GM23338 (cell line): ENCODE results near the gene DYTN. TPM values are rescaled to one million over a fixed set of nuclear protein-coding genes. Genes with fewer than 3 reads are reported as not detected.

Experiments used
- ATAC-seq: fragments of 200-7000 bp; cut with Tn5 transposase; 3 replicates; pipeline ENCODE4 v1.9.1; 2020
- DNase-seq: peaks from one replicate; pipeline ENCODE4 v3.0.0-alpha.2; 2015; ENCODE audit warnings: low spot score
- H2AFZ ChIP-seq: fragments of 200-600 bp; sonication (generic); 2 replicates; pipeline ENCODE4 v1.8.0; 2016; ENCODE audit warnings: antibody characterized with exemption, mild to moderate bottlenecking, moderate library complexity
- H3F3A ChIP-seq: fragments of 200-600 bp; sonication (generic); replicated peaks from 2 replicates; pipeline ENCODE4 v1.8.0; 2017; ENCODE audit warnings: antibody characterized with exemption, mixed run types, low read depth
- H3K27ac ChIP-seq: fragments of 200-600 bp; sonication (generic); 2 replicates; pipeline ENCODE4 v1.6.1; 2016; ENCODE audit warnings: low read depth
- H3K27me3 ChIP-seq: fragments of 200-600 bp; sonication (generic); 2 replicates; pipeline ENCODE4 v1.8.0; 2016; ENCODE audit warnings: mild to moderate bottlenecking, mixed run types, moderate library complexity; ENCODE audit not compliant: insufficient read depth
- H3K36me3 ChIP-seq: fragments of 200-600 bp; sonication (generic); 2 replicates; pipeline ENCODE4 v1.8.0; 2016; ENCODE audit warnings: mild to moderate bottlenecking; ENCODE audit not compliant: insufficient read depth
- H3K4me1 ChIP-seq: fragments of 200-600 bp; sonication (generic); 2 replicates; pipeline ENCODE4 v1.8.0; 2016; ENCODE audit warnings: mild to moderate bottlenecking, moderate library complexity; ENCODE audit not compliant: insufficient read depth
- H3K4me2 ChIP-seq: fragments of 200-600 bp; sonication (generic); 2 replicates; pipeline ENCODE4 v1.7.1; 2017; ENCODE audit warnings: mixed run types
- H3K4me3 ChIP-seq: fragments of 200-600 bp; sonication (generic); 2 replicates; pipeline ENCODE4 v1.6.1; 2016; ENCODE audit warnings: mixed run types
- H3K79me2 ChIP-seq: fragments of 200-600 bp; sonication (generic); replicated peaks from 2 replicates; pipeline ENCODE4 v1.8.0; 2017; ENCODE audit warnings: mild to moderate bottlenecking; ENCODE audit not compliant: insufficient read depth
- H3K9me2 ChIP-seq: fragments of 200-600 bp; sonication (generic); 2 replicates; pipeline ENCODE4 v1.8.0; 2017; ENCODE audit not compliant: insufficient read depth
- H4K20me1 ChIP-seq: fragments of 200-600 bp; sonication (generic); replicated peaks from 2 replicates; pipeline ENCODE4 v1.8.0; 2017; ENCODE audit warnings: mild to moderate bottlenecking; ENCODE audit not compliant: insufficient read depth
- H3K27ac Mint-ChIP-seq: 2 replicates; pipeline ENCODE4 v1.8.0; 2020; ENCODE audit warnings: inconsistent platforms, mild to moderate bottlenecking, moderate library complexity, mixed read lengths
- H3K27me3 Mint-ChIP-seq: 3 replicates; pipeline ENCODE4 v1.8.0; 2022; ENCODE audit warnings: low read depth, mild to moderate bottlenecking, moderate library complexity, mixed read lengths, inconsistent platforms; ENCODE audit not compliant: insufficient read depth, poor library complexity
- H3K36me3 Mint-ChIP-seq: 3 replicates; pipeline ENCODE4 v1.8.0; 2021; ENCODE audit warnings: low read depth, mild to moderate bottlenecking, inconsistent platforms, moderate library complexity, mixed read lengths
- H3K4me1 Mint-ChIP-seq: 3 replicates; pipeline ENCODE4 v1.8.0; 2020; ENCODE audit warnings: mild to moderate bottlenecking, inconsistent platforms, mixed read lengths
- H3K4me3 Mint-ChIP-seq: 3 replicates; pipeline ENCODE4 v1.8.0; 2021; ENCODE audit warnings: moderate library complexity, mild to moderate bottlenecking, inconsistent platforms, mixed read lengths
- H3K9me3 Mint-ChIP-seq: 3 replicates; pipeline ENCODE4 v1.8.0; 2020; ENCODE audit warnings: moderate library complexity, mild to moderate bottlenecking, inconsistent platforms, mixed read lengths
- CREB1 ChIP-seq: fragments of 250-450 bp; sonication (Bioruptor Pico); IDR thresholded peaks from 2 replicates; pipeline ENCODE4 v1.5.0; 2020; ENCODE audit warnings: low read depth, mild to moderate bottlenecking, moderate library complexity
- ETS1 ChIP-seq: IDR thresholded peaks from 2 replicates; pipeline ENCODE4 v1.6.1; 2016; ENCODE audit warnings: antibody characterized with exemption
- EZH2 ChIP-seq: fragments of 200-600 bp; sonication (generic); IDR thresholded peaks from one replicate; pipeline ENCODE4 v1.8.0; 2017; ENCODE audit warnings: antibody characterized with exemption, mild to moderate bottlenecking, low read depth; ENCODE audit not compliant: unreplicated experiment
- EZH2phosphoT487 ChIP-seq: fragments of 200-600 bp; sonication (generic); IDR thresholded peaks from one replicate; pipeline ENCODE4 v1.8.1; 2018; ENCODE audit warnings: antibody characterized with exemption; ENCODE audit not compliant: unreplicated experiment
- JUNB ChIP-seq: IDR thresholded peaks from one replicate; pipeline ENCODE4 v1.6.1; 2016; ENCODE audit warnings: antibody characterized with exemption; ENCODE audit not compliant: unreplicated experiment
- NANOG ChIP-seq: IDR thresholded peaks from 2 replicates; pipeline ENCODE4 v1.6.1; 2016; ENCODE audit warnings: antibody characterized with exemption, borderline replicate concordance
- POLR2AphosphoS5 ChIP-seq: IDR thresholded peaks from 2 replicates; pipeline ENCODE4 v1.6.1; 2016; ENCODE audit warnings: antibody characterized with exemption, low read depth
- STAT1 ChIP-seq: IDR thresholded peaks from one replicate; pipeline ENCODE4 v1.6.1; 2016; ENCODE audit warnings: antibody characterized with exemption; ENCODE audit not compliant: unreplicated experiment
- ZNF114 ChIP-seq: fragments of 250-450 bp; sonication (Bioruptor Pico); IDR thresholded peaks from 2 replicates; pipeline ENCODE4 v1.5.0; 2020; ENCODE audit warnings: mild to moderate bottlenecking, moderate library complexity
- ZNF331 ChIP-seq: fragments of 250-450 bp; sonication (Bioruptor Pico); IDR thresholded peaks from 2 replicates; pipeline ENCODE4 v1.5.0; 2020; ENCODE audit warnings: low read depth, mild to moderate bottlenecking, moderate library complexity
- polyA plus RNA-seq: library from polyadenylated mRNA; unstranded; fragments of >200 nt; fragmentation: Nextera tagmentation; extraction: Ambion mirVana; gene quantifications from 2 replicates; pipeline ENCODE4 v1.2.1, GENCODE V29; 2016
- total RNA-seq: library from RNA; depleted of rRNA; stranded (reverse); fragments of >200 nt; shearing (Covaris generic); gene quantifications from 2 replicates; pipeline ENCODE4 v1.2.3, GENCODE V29; 2014
- TF ChIP-seq, protein P1 (sequence below), 2 experiments: fragments of 200-600 bp in 1 of 2; sonication (generic) in 1 of 2; conservative IDR thresholded peaks; 2 replicates each; pipeline versions ENCODE4 v1.5.1 to v1.6.1; 2016 to 2017; ENCODE audit warnings: antibody characterized with exemption in 2 of 2, low read depth in 2 of 2, mild to moderate bottlenecking in 2 of 2, moderate library complexity in 1 of 2
- TF ChIP-seq, protein P2 (sequence below): IDR thresholded peaks from one replicate; pipeline ENCODE4 v1.6.1; 2018; ENCODE audit warnings: antibody characterized with exemption; ENCODE audit not compliant: unreplicated experiment
- TF ChIP-seq, protein P3 (sequence below): fragments of 250-450 bp; sonication (Bioruptor Pico); IDR thresholded peaks from 2 replicates; pipeline ENCODE4 v1.5.0; 2020; ENCODE audit warnings: mild to moderate bottlenecking, moderate library complexity

Gene DYTN
- total and polyA plus RNA-seq, 2 experiments from 2014 or later: not detected

GRCh38 chr2:206727287-206727686 lies 9.1 kb upstream of the DYTN start:
- H3K4me3 Mint-ChIP-seq: no peak overlapping the region
- TF ChIP-seq POLR2AphosphoS5: no peak
- TF ChIP-seq, protein P1, sequence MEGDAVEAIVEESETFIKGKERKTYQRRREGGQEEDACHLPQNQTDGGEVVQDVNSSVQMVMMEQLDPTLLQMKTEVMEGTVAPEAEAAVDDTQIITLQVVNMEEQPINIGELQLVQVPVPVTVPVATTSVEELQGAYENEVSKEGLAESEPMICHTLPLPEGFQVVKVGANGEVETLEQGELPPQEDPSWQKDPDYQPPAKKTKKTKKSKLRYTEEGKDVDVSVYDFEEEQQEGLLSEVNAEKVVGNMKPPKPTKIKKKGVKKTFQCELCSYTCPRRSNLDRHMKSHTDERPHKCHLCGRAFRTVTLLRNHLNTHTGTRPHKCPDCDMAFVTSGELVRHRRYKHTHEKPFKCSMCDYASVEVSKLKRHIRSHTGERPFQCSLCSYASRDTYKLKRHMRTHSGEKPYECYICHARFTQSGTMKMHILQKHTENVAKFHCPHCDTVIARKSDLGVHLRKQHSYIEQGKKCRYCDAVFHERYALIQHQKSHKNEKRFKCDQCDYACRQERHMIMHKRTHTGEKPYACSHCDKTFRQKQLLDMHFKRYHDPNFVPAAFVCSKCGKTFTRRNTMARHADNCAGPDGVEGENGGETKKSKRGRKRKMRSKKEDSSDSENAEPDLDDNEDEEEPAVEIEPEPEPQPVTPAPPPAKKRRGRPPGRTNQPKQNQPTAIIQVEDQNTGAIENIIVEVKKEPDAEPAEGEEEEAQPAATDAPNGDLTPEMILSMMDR (conservative IDR thresholded peaks at IDR 0.05; ENCODE audit: low read depth in 2 of 2): no peak
- no peak for TF ChIP-seq JUNB
- TF ChIP-seq, protein P2, sequence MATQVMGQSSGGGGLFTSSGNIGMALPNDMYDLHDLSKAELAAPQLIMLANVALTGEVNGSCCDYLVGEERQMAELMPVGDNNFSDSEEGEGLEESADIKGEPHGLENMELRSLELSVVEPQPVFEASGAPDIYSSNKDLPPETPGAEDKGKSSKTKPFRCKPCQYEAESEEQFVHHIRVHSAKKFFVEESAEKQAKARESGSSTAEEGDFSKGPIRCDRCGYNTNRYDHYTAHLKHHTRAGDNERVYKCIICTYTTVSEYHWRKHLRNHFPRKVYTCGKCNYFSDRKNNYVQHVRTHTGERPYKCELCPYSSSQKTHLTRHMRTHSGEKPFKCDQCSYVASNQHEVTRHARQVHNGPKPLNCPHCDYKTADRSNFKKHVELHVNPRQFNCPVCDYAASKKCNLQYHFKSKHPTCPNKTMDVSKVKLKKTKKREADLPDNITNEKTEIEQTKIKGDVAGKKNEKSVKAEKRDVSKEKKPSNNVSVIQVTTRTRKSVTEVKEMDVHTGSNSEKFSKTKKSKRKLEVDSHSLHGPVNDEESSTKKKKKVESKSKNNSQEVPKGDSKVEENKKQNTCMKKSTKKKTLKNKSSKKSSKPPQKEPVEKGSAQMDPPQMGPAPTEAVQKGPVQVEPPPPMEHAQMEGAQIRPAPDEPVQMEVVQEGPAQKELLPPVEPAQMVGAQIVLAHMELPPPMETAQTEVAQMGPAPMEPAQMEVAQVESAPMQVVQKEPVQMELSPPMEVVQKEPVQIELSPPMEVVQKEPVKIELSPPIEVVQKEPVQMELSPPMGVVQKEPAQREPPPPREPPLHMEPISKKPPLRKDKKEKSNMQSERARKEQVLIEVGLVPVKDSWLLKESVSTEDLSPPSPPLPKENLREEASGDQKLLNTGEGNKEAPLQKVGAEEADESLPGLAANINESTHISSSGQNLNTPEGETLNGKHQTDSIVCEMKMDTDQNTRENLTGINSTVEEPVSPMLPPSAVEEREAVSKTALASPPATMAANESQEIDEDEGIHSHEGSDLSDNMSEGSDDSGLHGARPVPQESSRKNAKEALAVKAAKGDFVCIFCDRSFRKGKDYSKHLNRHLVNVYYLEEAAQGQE: no peak
- TF ChIP-seq, protein P3, sequence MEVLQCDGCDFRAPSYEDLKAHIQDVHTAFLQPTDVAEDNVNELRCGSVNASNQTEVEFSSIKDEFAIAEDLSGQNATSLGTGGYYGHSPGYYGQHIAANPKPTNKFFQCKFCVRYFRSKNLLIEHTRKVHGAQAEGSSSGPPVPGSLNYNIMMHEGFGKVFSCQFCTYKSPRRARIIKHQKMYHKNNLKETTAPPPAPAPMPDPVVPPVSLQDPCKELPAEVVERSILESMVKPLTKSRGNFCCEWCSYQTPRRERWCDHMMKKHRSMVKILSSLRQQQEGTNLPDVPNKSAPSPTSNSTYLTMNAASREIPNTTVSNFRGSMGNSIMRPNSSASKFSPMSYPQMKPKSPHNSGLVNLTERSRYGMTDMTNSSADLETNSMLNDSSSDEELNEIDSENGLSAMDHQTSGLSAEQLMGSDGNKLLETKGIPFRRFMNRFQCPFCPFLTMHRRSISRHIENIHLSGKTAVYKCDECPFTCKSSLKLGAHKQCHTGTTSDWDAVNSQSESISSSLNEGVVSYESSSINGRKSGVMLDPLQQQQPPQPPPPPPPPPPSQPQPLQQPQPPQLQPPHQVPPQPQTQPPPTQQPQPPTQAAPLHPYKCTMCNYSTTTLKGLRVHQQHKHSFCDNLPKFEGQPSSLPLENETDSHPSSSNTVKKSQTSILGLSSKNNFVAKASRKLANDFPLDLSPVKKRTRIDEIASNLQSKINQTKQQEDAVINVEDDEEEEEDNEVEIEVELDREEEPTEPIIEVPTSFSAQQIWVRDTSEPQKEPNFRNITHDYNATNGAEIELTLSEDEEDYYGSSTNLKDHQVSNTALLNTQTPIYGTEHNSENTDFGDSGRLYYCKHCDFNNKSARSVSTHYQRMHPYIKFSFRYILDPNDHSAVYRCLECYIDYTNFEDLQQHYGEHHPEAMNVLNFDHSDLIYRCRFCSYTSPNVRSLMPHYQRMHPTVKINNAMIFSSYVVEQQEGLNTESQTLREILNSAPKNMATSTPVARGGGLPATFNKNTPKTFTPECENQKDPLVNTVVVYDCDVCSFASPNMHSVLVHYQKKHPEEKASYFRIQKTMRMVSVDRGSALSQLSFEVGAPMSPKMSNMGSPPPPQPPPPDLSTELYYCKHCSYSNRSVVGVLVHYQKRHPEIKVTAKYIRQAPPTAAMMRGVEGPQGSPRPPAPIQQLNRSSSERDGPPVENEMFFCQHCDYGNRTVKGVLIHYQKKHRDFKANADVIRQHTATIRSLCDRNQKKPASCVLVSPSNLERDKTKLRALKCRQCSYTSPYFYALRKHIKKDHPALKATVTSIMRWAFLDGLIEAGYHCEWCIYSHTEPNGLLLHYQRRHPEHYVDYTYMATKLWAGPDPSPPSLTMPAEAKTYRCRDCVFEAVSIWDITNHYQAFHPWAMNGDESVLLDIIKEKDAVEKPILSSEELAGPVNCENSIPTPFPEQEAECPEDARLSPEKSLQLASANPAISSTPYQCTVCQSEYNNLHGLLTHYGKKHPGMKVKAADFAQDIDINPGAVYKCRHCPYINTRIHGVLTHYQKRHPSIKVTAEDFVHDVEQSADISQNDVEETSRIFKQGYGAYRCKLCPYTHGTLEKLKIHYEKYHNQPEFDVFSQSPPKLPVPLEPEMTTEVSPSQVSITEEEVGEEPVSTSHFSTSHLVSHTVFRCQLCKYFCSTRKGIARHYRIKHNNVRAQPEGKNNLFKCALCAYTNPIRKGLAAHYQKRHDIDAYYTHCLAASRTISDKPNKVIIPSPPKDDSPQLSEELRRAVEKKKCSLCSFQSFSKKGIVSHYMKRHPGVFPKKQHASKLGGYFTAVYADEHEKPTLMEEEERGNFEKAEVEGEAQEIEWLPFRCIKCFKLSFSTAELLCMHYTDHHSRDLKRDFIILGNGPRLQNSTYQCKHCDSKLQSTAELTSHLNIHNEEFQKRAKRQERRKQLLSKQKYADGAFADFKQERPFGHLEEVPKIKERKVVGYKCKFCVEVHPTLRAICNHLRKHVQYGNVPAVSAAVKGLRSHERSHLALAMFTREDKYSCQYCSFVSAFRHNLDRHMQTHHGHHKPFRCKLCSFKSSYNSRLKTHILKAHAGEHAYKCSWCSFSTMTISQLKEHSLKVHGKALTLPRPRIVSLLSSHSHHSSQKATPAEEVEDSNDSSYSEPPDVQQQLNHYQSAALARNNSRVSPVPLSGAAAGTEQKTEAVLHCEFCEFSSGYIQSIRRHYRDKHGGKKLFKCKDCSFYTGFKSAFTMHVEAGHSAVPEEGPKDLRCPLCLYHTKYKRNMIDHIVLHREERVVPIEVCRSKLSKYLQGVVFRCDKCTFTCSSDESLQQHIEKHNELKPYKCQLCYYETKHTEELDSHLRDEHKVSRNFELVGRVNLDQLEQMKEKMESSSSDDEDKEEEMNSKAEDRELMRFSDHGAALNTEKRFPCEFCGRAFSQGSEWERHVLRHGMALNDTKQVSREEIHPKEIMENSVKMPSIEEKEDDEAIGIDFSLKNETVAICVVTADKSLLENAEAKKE (CRISPR knock-in tag): no peak
- TF ChIP-seq CREB1: no peak
- no peak for TF ChIP-seq ETS1
- TF ChIP-seq STAT1: no peak
- TF ChIP-seq EZH2: no peak
- TF ChIP-seq EZH2phosphoT487: no peak
- no peak for TF ChIP-seq NANOG
- no peak for TF ChIP-seq ZNF331 (CRISPR knock-in tag)
- no peak for TF ChIP-seq ZNF114
- H3K27ac Mint-ChIP-seq: no peak overlapping the region
- Histone ChIP-seq H3K27ac (no peak overlapping the region), H3K27me3 (no peaks in the 10 kb centered on the region), H3K9me2 (0 out of 2 replicates have a peak, but pooled peaks cover 8% of the 10 kb centered on the region), H3K79me2 (no peaks in the 10 kb centered on the region), H3K4me3 (no peak overlapping the region), H3K36me3 (no peaks in the 10 kb centered on the region), H3K4me1 (no peaks in the 10 kb centered on the region), H4K20me1 (no peaks in the 10 kb centered on the region), H3K4me2 (no peak overlapping the region), H2AFZ (no peak overlapping the region), H3F3A (no peaks in the 10 kb centered on the region)
- peaks cover 2% of the 10 kb centered on the region; the same call in 1 of the 3 replicates for H3K4me1 Mint-ChIP-seq
- no peaks in the 10 kb centered on the region for H3K36me3 Mint-ChIP-seq
- ATAC-seq: no peak
- H3K9me3 Mint-ChIP-seq: peaks cover under 1% of the 10 kb centered on the region; the same call in 1 of the 3 replicates
- no peaks in the 10 kb centered on the region for H3K27me3 Mint-ChIP-seq
- DNase-seq: no peak
